GM21360 (cell line): ENCODE results near the gene PRSS8.
"Not testable (repeated sequence)": the region's sequence is repeated elsewhere in the genome, so short reads cannot be mapped to it uniquely, and the experiment has no call there.

Experiments used
- ATAC-seq: cut with Tn5 transposase; IDR thresholded peaks from one replicate; pipeline ENCODE4 v1.9.1; 2021; ENCODE audit warnings: mild to moderate bottlenecking, moderate library complexity; ENCODE audit not compliant: unreplicated experiment

Gene PRSS8

GRCh38 chr16:31145398-31145990 is 10.0 kb upstream of the PRSS8 start:
- ATAC-seq = no peak

- not testable (repeated sequence) for ATAC-seq
These were observed 8.9 kb upstream of the PRSS8 start for GRCh38 chr16:31144418-31144817.

GRCh38 chr16:31143694-31144148 is 8.2 kb upstream of the PRSS8 start:
- ATAC-seq = no peak

- ATAC-seq = no peak
These were observed 7.6 kb upstream of the PRSS8 start for GRCh38 chr16:31143011-31143693.

- ATAC-seq = peak; percentile 86
These were observed 6.8 kb upstream of the PRSS8 start for GRCh38 chr16:31142109-31143010.

GRCh38 chr16:31141489-31142108 is 6.1 kb upstream of the PRSS8 start:
- no peak for ATAC-seq

- ATAC-seq = not testable (repeated sequence)
These were observed 5.5 kb upstream of the PRSS8 start for GRCh38 chr16:31141071-31141469.

GRCh38 chr16:31138621-31139578 is 3.4 kb upstream of the PRSS8 start:
- ATAC-seq = no peak

GRCh38 chr16:31136822-31137499 is 1.4 kb upstream of the PRSS8 start:
- ATAC-seq = not testable (repeated sequence)

GRCh38 chr16:31136287-31136662 is 748 bp upstream of the PRSS8 start:
- no peak for ATAC-seq

- no peak for ATAC-seq
These were observed 647 bp downstream of the PRSS8 start for GRCh38 chr16:31134625-31135534.

- ATAC-seq = no peak
These were observed 1.4 kb downstream of the PRSS8 start for GRCh38 chr16:31134091-31134571.

- ATAC-seq = no peak
These were observed 2.5 kb downstream of the PRSS8 start for GRCh38 chr16:31133046-31133501.

- no peak for ATAC-seq
These were observed 3.1 kb downstream of the PRSS8 start for GRCh38 chr16:31132303-31132979.

GRCh38 chr16:31131841-31132271 is 3.7 kb downstream of the PRSS8 start:
- no peak for ATAC-seq

- ATAC-seq = no peak
These were observed 4.1 kb downstream of the PRSS8 start for GRCh38 chr16:31131416-31131815.

- no peak for ATAC-seq
These were observed 4.6 kb downstream of the PRSS8 start for GRCh38 chr16:31130899-31131298.
